ENCODE results near the gene RALGDS. TPM values are rescaled to one million over a fixed set of nuclear protein-coding genes. Genes with fewer than 3 reads are reported as not detected.

Gene RALGDS
- polyA plus RNA-seq, 1 donor (not counting 4 experiments of a cell fraction or from before 2014, with no cell fraction given): 22.6 TPM

GRCh38 chr9:133054966-133055365 lies 66.1 kb downstream of the RALGDS start:
- no peak overlapping the region for H2AFZ ChIP-seq (ENCODE audit: control insufficient read depth, low read length)
- no peaks in the 10 kb centered on the region for H3K27me3 ChIP-seq (ENCODE audit: control insufficient read depth, extremely low read depth, insufficient read depth, low read length)
- no peaks in the 10 kb centered on the region for H3K79me2 ChIP-seq (ENCODE audit: control insufficient read depth, insufficient read depth, low read length)
- no peak overlapping the region for H3K27ac ChIP-seq (ENCODE audit: control insufficient read depth, insufficient read depth, low read length)
- H3K9ac ChIP-seq (ENCODE audit: control insufficient read depth, extremely low read depth, insufficient read depth, low read length): no peak overlapping the region
- FAIRE-seq (no peak), DNase-seq (ENCODE audit: low read depth, low spot score) (no peak)
- no peak overlapping the region for H3K4me3 ChIP-seq (ENCODE audit: control insufficient read depth in 2 of 3, extremely low read depth in 1 of 3, insufficient read depth in 2 of 3, low read depth in 1 of 3, low read length in 3 of 3)
- H4K20me1 ChIP-seq (ENCODE audit: control insufficient read depth, extremely low read depth, insufficient read depth, low read length): no peaks in the 10 kb centered on the region
- H3K9me1 ChIP-seq (ENCODE audit: control insufficient read depth, extremely low read depth, insufficient read depth, low read length): peaks cover 3% of the 10 kb centered on the region
- H3K36me3 ChIP-seq (ENCODE audit: control insufficient read depth in 2 of 2, extremely low read depth in 1 of 2, insufficient read depth in 2 of 2, low read length in 2 of 2): peaks cover 11 to 28% of the 10 kb centered on the region in 2 experiments
- no peak for TF ChIP-seq EZH2 (IDR thresholded peaks at IDR 0.05; ENCODE audit: low read length)
- TF ChIP-seq, protein P1, sequence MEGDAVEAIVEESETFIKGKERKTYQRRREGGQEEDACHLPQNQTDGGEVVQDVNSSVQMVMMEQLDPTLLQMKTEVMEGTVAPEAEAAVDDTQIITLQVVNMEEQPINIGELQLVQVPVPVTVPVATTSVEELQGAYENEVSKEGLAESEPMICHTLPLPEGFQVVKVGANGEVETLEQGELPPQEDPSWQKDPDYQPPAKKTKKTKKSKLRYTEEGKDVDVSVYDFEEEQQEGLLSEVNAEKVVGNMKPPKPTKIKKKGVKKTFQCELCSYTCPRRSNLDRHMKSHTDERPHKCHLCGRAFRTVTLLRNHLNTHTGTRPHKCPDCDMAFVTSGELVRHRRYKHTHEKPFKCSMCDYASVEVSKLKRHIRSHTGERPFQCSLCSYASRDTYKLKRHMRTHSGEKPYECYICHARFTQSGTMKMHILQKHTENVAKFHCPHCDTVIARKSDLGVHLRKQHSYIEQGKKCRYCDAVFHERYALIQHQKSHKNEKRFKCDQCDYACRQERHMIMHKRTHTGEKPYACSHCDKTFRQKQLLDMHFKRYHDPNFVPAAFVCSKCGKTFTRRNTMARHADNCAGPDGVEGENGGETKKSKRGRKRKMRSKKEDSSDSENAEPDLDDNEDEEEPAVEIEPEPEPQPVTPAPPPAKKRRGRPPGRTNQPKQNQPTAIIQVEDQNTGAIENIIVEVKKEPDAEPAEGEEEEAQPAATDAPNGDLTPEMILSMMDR (optimal IDR thresholded peaks at IDR 0.05 in 1 of 3, IDR thresholded peaks at IDR 0.05 in 1 of 3, conservative IDR thresholded peaks at IDR 0.05 in 1 of 3; ENCODE audit: extremely low read depth in 1 of 3, insufficient read depth in 2 of 3, low read length in 3 of 3): no peak
- dilution Hi-C loops (cut with MboI; ENCODE audit: extremely low pct_ligation_motif_present, low sequenced_read_pairs): no loop called here
- no peaks in the 10 kb centered on the region for H3K9me3 ChIP-seq (ENCODE audit: control insufficient read depth, low read depth, low read length)
- peaks cover 22% of the 10 kb centered on the region for H3K4me1 ChIP-seq (ENCODE audit: control insufficient read depth, extremely low read depth, insufficient read depth, low read length)
- no peak overlapping the region for H3K4me2 ChIP-seq (ENCODE audit: control insufficient read depth, extremely low read depth, insufficient read depth, low read depth, low read length)

GRCh38 chr9:133054194-133054890 lies 66.7 kb downstream of the RALGDS start:
- Histone ChIP-seq H3K4me3 (ENCODE audit: control insufficient read depth in 2 of 3, extremely low read depth in 1 of 3, insufficient read depth in 2 of 3, low read depth in 1 of 3, low read length in 3 of 3) (no peak overlapping the region), H3K9ac (ENCODE audit: control insufficient read depth, extremely low read depth, insufficient read depth, low read length) (no peak overlapping the region), H3K36me3 (ENCODE audit: control insufficient read depth in 2 of 2, extremely low read depth in 1 of 2, insufficient read depth in 2 of 2, low read length in 2 of 2) (peaks cover 11 to 32% of the 10 kb centered on the region in 2 experiments), H3K9me1 (ENCODE audit: control insufficient read depth, extremely low read depth, insufficient read depth, low read length) (no peaks in the 10 kb centered on the region), H3K79me2 (ENCODE audit: control insufficient read depth, insufficient read depth, low read length) (no peaks in the 10 kb centered on the region), H3K27me3 (ENCODE audit: control insufficient read depth, extremely low read depth, insufficient read depth, low read length) (no peaks in the 10 kb centered on the region), H3K4me1 (ENCODE audit: control insufficient read depth, extremely low read depth, insufficient read depth, low read length) (peaks cover 15% of the 10 kb centered on the region), H3K9me3 (ENCODE audit: control insufficient read depth, low read depth, low read length) (no peaks in the 10 kb centered on the region), H3K27ac (ENCODE audit: control insufficient read depth, insufficient read depth, low read length) (no peak overlapping the region), H2AFZ (ENCODE audit: control insufficient read depth, low read length) (no peak overlapping the region), H3K4me2 (ENCODE audit: control insufficient read depth, extremely low read depth, insufficient read depth, low read depth, low read length) (no peak overlapping the region), H4K20me1 (ENCODE audit: control insufficient read depth, extremely low read depth, insufficient read depth, low read length) (no peaks in the 10 kb centered on the region)
- TF ChIP-seq, protein P1 (optimal IDR thresholded peaks at IDR 0.05 in 1 of 3, IDR thresholded peaks at IDR 0.05 in 1 of 3, conservative IDR thresholded peaks at IDR 0.05 in 1 of 3; ENCODE audit: extremely low read depth in 1 of 3, insufficient read depth in 2 of 3, low read length in 3 of 3): no peak
- no peak for TF ChIP-seq EZH2 (IDR thresholded peaks at IDR 0.05; ENCODE audit: low read length)
- no peak for DNase-seq (ENCODE audit: low read depth, low spot score)
- FAIRE-seq: no peak
- dilution Hi-C loops (cut with MboI; ENCODE audit: extremely low pct_ligation_motif_present, low sequenced_read_pairs): no loop called here
